H9 (cell line): ENCODE measurements around the gene CRYGN. TPM values are rescaled to one million over a fixed set of nuclear protein-coding genes. Genes with fewer than 3 reads are reported as not detected.

Source experiments
- DNase-seq: peaks from one replicate; pipeline ENCODE4 v3.0.0-alpha.2; 2017
- H2AFZ ChIP-seq: one replicate; pipeline ENCODE4 v1.6.1; 2013; ENCODE audit warnings: mild to moderate bottlenecking, low read length, control low read depth, moderate library complexity
- H2AK5ac ChIP-seq: 2 replicates; pipeline ENCODE4 v1.6.1; 2013; ENCODE audit warnings: low read length, control low read depth, mixed read lengths; ENCODE audit not compliant: insufficient read length
- H2BK120ac ChIP-seq: one replicate; pipeline ENCODE4 v1.6.1; 2013; ENCODE audit warnings: low read depth, mild to moderate bottlenecking, low read length, control low read depth, inconsistent platforms; ENCODE audit not compliant: poor library complexity, severe bottlenecking
- H2BK12ac ChIP-seq: 2 replicates; pipeline ENCODE4 v1.6.1; 2013; ENCODE audit warnings: low read length, control low read depth, mixed read lengths, low read depth; ENCODE audit not compliant: insufficient read length
- H2BK15ac ChIP-seq: 2 replicates; pipeline ENCODE4 v1.6.1; 2013; ENCODE audit warnings: low read depth, low read length, control low read depth
- H2BK20ac ChIP-seq: one replicate; pipeline ENCODE4 v1.6.1; 2013; ENCODE audit warnings: low read depth, mild to moderate bottlenecking, low read length, control low read depth, inconsistent platforms; ENCODE audit not compliant: poor library complexity, severe bottlenecking
- H2BK5ac ChIP-seq: 2 replicates; pipeline ENCODE4 v1.6.1; 2013; ENCODE audit warnings: low read length, control low read depth, mixed read lengths; ENCODE audit not compliant: insufficient read length
- H3K14ac ChIP-seq: 2 replicates; pipeline ENCODE4 v1.6.1; 2013; ENCODE audit warnings: low read length, control low read depth; ENCODE audit not compliant: insufficient read depth
- H3K18ac ChIP-seq: 2 replicates; pipeline ENCODE4 v1.6.1; 2013; ENCODE audit warnings: low read depth, mild to moderate bottlenecking, mixed read lengths, low read length, control low read depth; ENCODE audit not compliant: insufficient read length
- H3K23ac ChIP-seq: 2 replicates; pipeline ENCODE4 v1.6.1; 2013; ENCODE audit warnings: low read length, control low read depth, mixed read lengths, low read depth; ENCODE audit not compliant: insufficient read length
- H3K23me2 ChIP-seq: 2 replicates; pipeline ENCODE4 v1.6.1; 2013; ENCODE audit warnings: low read depth, mild to moderate bottlenecking, mixed read lengths, low read length, control low read depth; ENCODE audit not compliant: insufficient read length, poor library complexity, severe bottlenecking
- H3K27ac ChIP-seq: 2 replicates; pipeline ENCODE4 v1.5.1; 2013; ENCODE audit warnings: low read length, control low read depth, mixed read lengths, low read depth; ENCODE audit not compliant: insufficient read length
- H3K27me3 ChIP-seq: 2 replicates; pipeline ENCODE4 v1.6.1; 2013; ENCODE audit warnings: low read length, control low read depth, inconsistent platforms; ENCODE audit not compliant: insufficient read depth
- H3K4ac ChIP-seq: 2 replicates; pipeline ENCODE4 v1.6.1; 2013; ENCODE audit warnings: low read depth, mild to moderate bottlenecking, control low read depth, inconsistent platforms, low read length, moderate library complexity
- H3K4me1 ChIP-seq: 2 replicates; pipeline ENCODE4 v1.6.1; 2013; ENCODE audit warnings: low read length, control low read depth, inconsistent platforms; ENCODE audit not compliant: insufficient read depth
- H3K4me2 ChIP-seq: 2 replicates; pipeline ENCODE4 v1.6.1; 2013; ENCODE audit warnings: low read length, control low read depth, mixed read lengths; ENCODE audit not compliant: insufficient read length, insufficient read depth
- H3K56ac ChIP-seq: 2 replicates; pipeline ENCODE4 v1.6.1; 2013; ENCODE audit warnings: low read depth, mild to moderate bottlenecking, mixed read lengths, low read length, control low read depth; ENCODE audit not compliant: insufficient read length
- H3K79me1 ChIP-seq: 2 replicates; pipeline ENCODE4 v1.6.1; 2013; ENCODE audit warnings: low read depth, mild to moderate bottlenecking, moderate library complexity, low read length, control low read depth, inconsistent platforms; ENCODE audit not compliant: insufficient read depth, poor library complexity, severe bottlenecking
- H3K79me2 ChIP-seq: 2 replicates; pipeline ENCODE4 v1.6.1; 2013; ENCODE audit warnings: low read length, control low read depth, inconsistent platforms; ENCODE audit not compliant: insufficient read depth
- H3K9ac ChIP-seq: 2 replicates; pipeline ENCODE4 v1.6.1; 2013; ENCODE audit warnings: low read length, control low read depth, mixed read lengths; ENCODE audit not compliant: insufficient read length; ENCODE audit errors: extremely low read depth
- H3K9me3 ChIP-seq: one replicate; pipeline ENCODE4 v1.6.1; 2013; ENCODE audit warnings: low read depth, low read length, inconsistent platforms; ENCODE audit not compliant: control insufficient read depth
- H3T11ph ChIP-seq: one replicate; pipeline ENCODE4 v1.6.1; 2013; ENCODE audit warnings: mild to moderate bottlenecking, low read length, control low read depth, inconsistent platforms
- H4K20me1 ChIP-seq: one replicate; pipeline ENCODE4 v1.6.1; 2013; ENCODE audit not compliant: control insufficient read depth, insufficient read length, insufficient read depth
- H4K5ac ChIP-seq: 2 replicates; pipeline ENCODE4 v1.6.1; 2013; ENCODE audit warnings: low read depth, mild to moderate bottlenecking, mixed read lengths, low read length, control low read depth; ENCODE audit not compliant: insufficient read length
- H4K8ac ChIP-seq: replicated peaks from 2 replicates; pipeline ENCODE4 v1.6.1; 2013; ENCODE audit warnings: low read length, control low read depth, mixed read lengths, low read depth; ENCODE audit not compliant: insufficient read length
- H4K91ac ChIP-seq: 2 replicates; pipeline ENCODE4 v1.6.1; 2013; ENCODE audit warnings: low read depth, mild to moderate bottlenecking, moderate library complexity, mixed read lengths, low read length, control low read depth; ENCODE audit not compliant: insufficient read length
- H3K27ac Mint-ChIP-seq, 3 experiments: 2 replicates in 2 of 3; 3 replicates in 1 of 3; pipeline ENCODE4 v1.8.0; 2020 to 2021; ENCODE audit warnings: mixed read lengths in 3 of 3, mild to moderate bottlenecking in 1 of 3, moderate library complexity in 1 of 3
- H3K27me3 Mint-ChIP-seq: 2 replicates; pipeline ENCODE4 v1.8.0; 2021; ENCODE audit warnings: low read depth, mild to moderate bottlenecking, moderate library complexity, mixed read lengths
- H3K36me3 Mint-ChIP-seq, 3 experiments: 2 replicates in 2 of 3; 3 replicates in 1 of 3; pipeline ENCODE4 v1.8.0; 2020 to 2021; ENCODE audit warnings: low read depth in 3 of 3, mixed read lengths in 3 of 3; ENCODE audit not compliant: insufficient read depth in 1 of 3
- H3K4me1 Mint-ChIP-seq, 2 experiments: 2 replicates each; pipeline ENCODE4 v1.8.0; 2020; ENCODE audit warnings: mixed read lengths in 2 of 2
- H3K4me3 Mint-ChIP-seq, 2 experiments: 2 replicates in 1 of 2; 3 replicates in 1 of 2; pipeline ENCODE4 v1.8.0; 2020 to 2021; ENCODE audit warnings: mild to moderate bottlenecking in 2 of 2, mixed read lengths in 2 of 2, moderate library complexity in 1 of 2
- H3K9me3 Mint-ChIP-seq, 2 experiments: 2 replicates in 1 of 2; 3 replicates in 1 of 2; pipeline ENCODE4 v1.8.0; 2020; ENCODE audit warnings: mild to moderate bottlenecking in 2 of 2, mixed read lengths in 2 of 2, moderate library complexity in 1 of 2
- WGBS: extraction: QIAGEN DNeasy Blood & Tissue Kit; methylation state at CpG from one replicate; pipeline ENCODE4 v1.1.7; 2013; ENCODE audit warnings: missing lambda C conversion rate, low lambda C conversion rate, mixed read lengths; ENCODE audit not compliant: insufficient read length; ENCODE audit errors: extremely low coverage; 5-methylcytosine and 5-hydroxymethylcytosine counted together
- total RNA-seq: library from RNA; stranded (reverse); gene quantifications from 2 replicates; pipeline ENCODE4 v1.2.1, GENCODE V29; 2021
- TF ChIP-seq, protein P1 (sequence below): fragments of 200-600 bp; sonication (generic); conservative IDR thresholded peaks from 3 replicates; pipeline ENCODE4 v1.8.0; 2021; ENCODE audit warnings: antibody characterized with exemption, mild to moderate bottlenecking

CRYGN gene
- total RNA-seq, 1 experiment from 2014 or later = 1.8 TPM

DNA sequence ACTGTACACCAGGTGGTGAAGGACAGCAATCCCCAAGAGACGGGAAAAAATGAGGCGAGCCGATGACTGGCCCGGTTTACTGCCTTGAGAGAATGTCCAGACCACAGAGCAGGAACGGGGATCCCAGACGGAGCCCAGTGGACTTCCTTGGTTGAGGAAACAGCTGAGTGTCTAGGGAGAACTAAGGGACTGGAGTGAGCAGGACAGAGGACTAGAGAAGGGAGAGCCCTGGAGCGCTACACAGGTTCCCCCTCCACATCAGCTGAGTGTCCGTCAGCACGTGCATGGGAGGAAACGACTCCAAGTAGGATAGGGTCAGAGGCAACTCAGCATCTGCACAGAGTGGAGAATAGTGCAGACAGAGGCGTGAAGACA, 23.0 kb downstream of the CRYGN start:
- Histone ChIP-seq H4K5ac (no peak overlapping the region), H3K23ac (no peak overlapping the region), H3K4me1 (peaks cover 7% of the 10 kb centered on the region; the same call in 1 of the 2 replicates), H4K20me1 (no peaks in the 10 kb centered on the region), H3K14ac (no peak overlapping the region), H2BK5ac (no peak overlapping the region), H2AFZ (no peak overlapping the region), H2BK120ac (no peak overlapping the region), H3K27me3 (peaks cover 8% of the 10 kb centered on the region; the same call in 1 of the 2 replicates), H2BK20ac (no peak overlapping the region), H2BK15ac (no peak overlapping the region), H2BK12ac (no peak overlapping the region), H3K79me2 (no peaks in the 10 kb centered on the region), H4K8ac (no peak overlapping the region), H3K9me3 (no peaks in the 10 kb centered on the region), H3K9ac (no peak overlapping the region), H3K4me2 (no peak overlapping the region), H3T11ph (no peak overlapping the region), H2AK5ac (no peak overlapping the region), H4K91ac (no peak overlapping the region), H3K27ac (no peak overlapping the region), H3K18ac (no peak overlapping the region), H3K23me2 (no peaks in the 10 kb centered on the region), H3K4ac (no peak overlapping the region), H3K79me1 (no peaks in the 10 kb centered on the region), H3K56ac (no peak overlapping the region)
- no peak overlapping the region for H3K4me3 Mint-ChIP-seq
- H3K36me3 Mint-ChIP-seq = peaks cover 0 to 8% (median 0%) of the 10 kb centered on the region in 3 experiments; a peak in 2 of 7 replicates
- peaks cover 15 to 18% of the 10 kb centered on the region in 2 experiments for H3K4me1 Mint-ChIP-seq
- no peak overlapping the region for H3K27ac Mint-ChIP-seq
- H3K27me3 Mint-ChIP-seq = peaks cover 96% of the 10 kb centered on the region
- TF ChIP-seq, protein P1, sequence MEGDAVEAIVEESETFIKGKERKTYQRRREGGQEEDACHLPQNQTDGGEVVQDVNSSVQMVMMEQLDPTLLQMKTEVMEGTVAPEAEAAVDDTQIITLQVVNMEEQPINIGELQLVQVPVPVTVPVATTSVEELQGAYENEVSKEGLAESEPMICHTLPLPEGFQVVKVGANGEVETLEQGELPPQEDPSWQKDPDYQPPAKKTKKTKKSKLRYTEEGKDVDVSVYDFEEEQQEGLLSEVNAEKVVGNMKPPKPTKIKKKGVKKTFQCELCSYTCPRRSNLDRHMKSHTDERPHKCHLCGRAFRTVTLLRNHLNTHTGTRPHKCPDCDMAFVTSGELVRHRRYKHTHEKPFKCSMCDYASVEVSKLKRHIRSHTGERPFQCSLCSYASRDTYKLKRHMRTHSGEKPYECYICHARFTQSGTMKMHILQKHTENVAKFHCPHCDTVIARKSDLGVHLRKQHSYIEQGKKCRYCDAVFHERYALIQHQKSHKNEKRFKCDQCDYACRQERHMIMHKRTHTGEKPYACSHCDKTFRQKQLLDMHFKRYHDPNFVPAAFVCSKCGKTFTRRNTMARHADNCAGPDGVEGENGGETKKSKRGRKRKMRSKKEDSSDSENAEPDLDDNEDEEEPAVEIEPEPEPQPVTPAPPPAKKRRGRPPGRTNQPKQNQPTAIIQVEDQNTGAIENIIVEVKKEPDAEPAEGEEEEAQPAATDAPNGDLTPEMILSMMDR = no peak
- no peak for DNase-seq
- H3K9me3 Mint-ChIP-seq = peaks cover 2 to 21% of the 10 kb centered on the region in 2 experiments; a peak in 4 of 5 replicates
- WGBS = no CpG with 5 or more reads among the region's 11 CpGs
